Measurements from ENCODE around the gene ZC3H13. TPM values are rescaled to one million over a fixed set of nuclear protein-coding genes. Genes with fewer than 3 reads are reported as not detected.

Gene ZC3H13
- total RNA-seq, 1 experiment from 2014 or later = 33.9 TPM

DNA sequence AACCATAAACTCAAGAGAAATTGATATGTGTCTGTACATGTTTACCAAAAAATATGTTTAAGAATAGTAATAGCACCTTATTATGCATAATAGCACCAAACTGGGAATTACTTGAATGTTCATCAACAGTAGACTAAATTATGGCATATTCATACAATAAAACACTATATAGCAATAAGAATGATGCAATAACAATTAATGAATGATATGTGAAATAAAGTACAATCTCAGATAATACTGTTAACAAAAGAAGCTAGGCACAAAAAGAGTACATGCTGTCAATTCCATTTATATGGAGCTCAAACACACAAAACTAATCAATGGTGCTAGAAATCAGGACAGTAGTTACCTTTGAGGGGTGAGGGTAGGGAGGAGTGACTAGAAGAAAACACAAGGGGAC is 36.3 kb downstream of the ZC3H13 start:
- intact Hi-C loops (cut with micrococcal nuclease) = no loop called here
- Mint-ChIP-seq H3K27me3 (ENCODE audit: insufficient read depth, unreplicated experiment) (no peaks in the 10 kb centered on the region), H3K36me3 (ENCODE audit: insufficient read depth, unreplicated experiment) (peaks cover 26% of the 10 kb centered on the region), H3K4me3 (ENCODE audit: unreplicated experiment) (no peak overlapping the region), H3K9me3 (ENCODE audit: unreplicated experiment) (no peaks in the 10 kb centered on the region), H3K27ac (ENCODE audit: low read depth, unreplicated experiment) (peak overlapping the region; percentile 52), H3K4me1 (ENCODE audit: insufficient read depth, unreplicated experiment) (no peaks in the 10 kb centered on the region)
- ChIA-PET CTCF (no interaction called here), POLR2A (no interaction called here)
- DNase-seq (ENCODE audit: unreplicated experiment) = no peak
- BruUV-seq (replicated peaks) = no TSS peak
- TF ChIP-seq, protein P1, sequence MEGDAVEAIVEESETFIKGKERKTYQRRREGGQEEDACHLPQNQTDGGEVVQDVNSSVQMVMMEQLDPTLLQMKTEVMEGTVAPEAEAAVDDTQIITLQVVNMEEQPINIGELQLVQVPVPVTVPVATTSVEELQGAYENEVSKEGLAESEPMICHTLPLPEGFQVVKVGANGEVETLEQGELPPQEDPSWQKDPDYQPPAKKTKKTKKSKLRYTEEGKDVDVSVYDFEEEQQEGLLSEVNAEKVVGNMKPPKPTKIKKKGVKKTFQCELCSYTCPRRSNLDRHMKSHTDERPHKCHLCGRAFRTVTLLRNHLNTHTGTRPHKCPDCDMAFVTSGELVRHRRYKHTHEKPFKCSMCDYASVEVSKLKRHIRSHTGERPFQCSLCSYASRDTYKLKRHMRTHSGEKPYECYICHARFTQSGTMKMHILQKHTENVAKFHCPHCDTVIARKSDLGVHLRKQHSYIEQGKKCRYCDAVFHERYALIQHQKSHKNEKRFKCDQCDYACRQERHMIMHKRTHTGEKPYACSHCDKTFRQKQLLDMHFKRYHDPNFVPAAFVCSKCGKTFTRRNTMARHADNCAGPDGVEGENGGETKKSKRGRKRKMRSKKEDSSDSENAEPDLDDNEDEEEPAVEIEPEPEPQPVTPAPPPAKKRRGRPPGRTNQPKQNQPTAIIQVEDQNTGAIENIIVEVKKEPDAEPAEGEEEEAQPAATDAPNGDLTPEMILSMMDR (IDR thresholded peaks at IDR 0.05; ENCODE audit: unreplicated experiment) = no peak

DNA sequence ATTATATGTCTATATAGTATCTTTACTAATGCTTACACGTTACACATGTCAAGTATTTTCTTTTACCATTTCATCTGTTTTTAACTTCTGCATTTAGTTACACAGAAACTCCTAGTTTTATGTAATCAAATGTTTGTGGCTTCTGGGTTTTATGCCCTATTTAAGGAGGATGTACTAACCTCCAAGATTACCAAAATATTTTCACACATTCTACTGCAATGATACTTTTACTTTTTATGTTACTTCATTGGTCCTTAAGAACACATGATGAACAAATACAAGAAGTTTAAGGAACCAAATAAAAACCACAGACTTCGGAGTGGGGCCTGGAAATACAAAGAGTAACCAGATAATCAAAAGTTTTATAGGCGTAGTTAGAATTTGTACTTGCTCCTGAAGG is 37.2 kb downstream of the ZC3H13 start:
- ChIA-PET CTCF (interaction anchor here (0.6 kb wide), 1 partner anchor 264 kb away, joined by 3 read pairs; no protein-coding TSS in a partner anchor), POLR2A (no interaction called here)
- intact Hi-C loops (cut with micrococcal nuclease) = no loop called here
- Mint-ChIP-seq H3K27me3 (ENCODE audit: insufficient read depth, unreplicated experiment) (no peaks in the 10 kb centered on the region), H3K9me3 (ENCODE audit: unreplicated experiment) (no peaks in the 10 kb centered on the region), H3K4me1 (ENCODE audit: insufficient read depth, unreplicated experiment) (no peaks in the 10 kb centered on the region), H3K36me3 (ENCODE audit: insufficient read depth, unreplicated experiment) (peaks cover 35% of the 10 kb centered on the region), H3K27ac (ENCODE audit: low read depth, unreplicated experiment) (no peak overlapping the region), H3K4me3 (ENCODE audit: unreplicated experiment) (no peak overlapping the region)
- no peak for DNase-seq (ENCODE audit: unreplicated experiment)
- no TSS peak for BruUV-seq (replicated peaks)
- TF ChIP-seq, protein P1 (IDR thresholded peaks at IDR 0.05; ENCODE audit: unreplicated experiment) = no peak

DNA sequence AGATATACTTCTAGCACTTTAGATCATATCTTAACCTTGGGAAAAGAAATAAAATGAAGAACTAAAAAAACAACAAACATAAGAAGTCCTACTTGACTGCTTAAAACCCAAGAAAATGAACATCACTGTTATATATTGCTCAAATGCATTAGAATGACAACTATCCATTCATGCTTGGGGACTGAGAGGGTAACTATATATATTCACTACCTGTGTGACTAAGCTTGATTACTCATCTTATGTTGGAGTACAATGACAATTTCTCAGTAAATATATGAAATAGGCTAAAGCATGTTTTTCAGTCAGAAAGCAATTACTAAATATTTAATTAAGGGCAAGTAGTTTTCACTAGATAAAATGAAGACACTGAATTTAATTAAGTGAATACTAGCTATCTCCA is 40.1 kb downstream of the ZC3H13 start:
- Mint-ChIP-seq H3K27me3 (ENCODE audit: insufficient read depth, unreplicated experiment) (no peaks in the 10 kb centered on the region), H3K9me3 (ENCODE audit: unreplicated experiment) (no peaks in the 10 kb centered on the region), H3K4me3 (ENCODE audit: unreplicated experiment) (no peak overlapping the region), H3K4me1 (ENCODE audit: insufficient read depth, unreplicated experiment) (no peaks in the 10 kb centered on the region), H3K36me3 (ENCODE audit: insufficient read depth, unreplicated experiment) (peaks cover 64% of the 10 kb centered on the region), H3K27ac (ENCODE audit: low read depth, unreplicated experiment) (no peak overlapping the region)
- DNase-seq (ENCODE audit: unreplicated experiment) = no peak
- no TSS peak for BruUV-seq (replicated peaks)
- TF ChIP-seq, protein P1 (IDR thresholded peaks at IDR 0.05; ENCODE audit: unreplicated experiment) = no peak
- CTCF ChIA-PET = interaction anchor here (0.5 to 1.4 kb wide), 4 partner anchors 13 to 1091 kb away, joined by 3 to 13 read pairs (median 4); no protein-coding TSS in a partner anchor
- POLR2A ChIA-PET = interaction anchor here (0.6 kb wide), 1 partner anchor 41 kb away, joined by 3 read pairs; the partner anchor contains the start of gene ZC3H13
- intact Hi-C loops (cut with micrococcal nuclease) = no loop called here

DNA sequence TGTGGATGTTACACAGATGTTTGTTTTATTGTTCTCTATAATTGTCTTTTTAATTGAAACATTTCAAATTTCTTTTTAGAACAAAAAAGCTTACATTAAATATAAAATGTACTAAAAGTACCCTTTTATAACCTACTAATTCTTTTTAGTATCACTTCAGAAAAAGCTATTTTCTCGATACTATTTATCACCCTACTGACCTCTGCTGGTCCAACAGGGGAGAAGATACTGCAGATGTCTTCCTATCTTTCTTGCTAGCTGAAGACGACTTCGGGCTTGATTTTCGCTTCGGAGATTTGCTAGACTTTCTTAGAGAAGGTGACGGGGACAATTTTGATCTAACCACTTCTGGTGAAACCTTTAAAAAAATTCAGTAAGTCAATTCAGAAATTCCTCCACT is 42.4 kb downstream of the ZC3H13 start:
- POLR2A ChIA-PET = interaction anchor here (0.7 kb wide), 2 partner anchors 20 to 42 kb away, joined by 4 to 5 read pairs; partner anchors contain the start of gene ZC3H13
- Mint-ChIP-seq H3K9me3 (ENCODE audit: unreplicated experiment) (no peaks in the 10 kb centered on the region), H3K36me3 (ENCODE audit: insufficient read depth, unreplicated experiment) (peaks cover 59% of the 10 kb centered on the region), H3K4me1 (ENCODE audit: insufficient read depth, unreplicated experiment) (no peaks in the 10 kb centered on the region), H3K27me3 (ENCODE audit: insufficient read depth, unreplicated experiment) (no peaks in the 10 kb centered on the region), H3K4me3 (ENCODE audit: unreplicated experiment) (no peak overlapping the region), H3K27ac (ENCODE audit: low read depth, unreplicated experiment) (no peak overlapping the region)
- intact Hi-C loops (cut with micrococcal nuclease) = loop anchor here (1.0 kb wide), 1 partner anchor 203 kb away; no protein-coding TSS in a partner anchor
- CTCF ChIA-PET = interaction anchor here (0.6 to 1.7 kb wide), 9 partner anchors 13 to 1559 kb away, joined by 3 to 9 read pairs (median 3); partner anchors contain the start of gene CPB2
- BruUV-seq (replicated peaks) = no TSS peak
- TF ChIP-seq, protein P1 (IDR thresholded peaks at IDR 0.05; ENCODE audit: unreplicated experiment) = peak; percentile 11
- peak; percentile 17 for DNase-seq (ENCODE audit: unreplicated experiment)

All from MCF 10A (cell line).